Liver (tissue), 9 donors: Measurements from ENCODE around the gene EEFSEC. TPM values are rescaled to one million over a fixed set of nuclear protein-coding genes. Genes with fewer than 3 reads are reported as not detected.

Source experiments
- DNase-seq: peaks from one replicate; pipeline ENCODE4 v3.0.0-alpha.2; 2017; ENCODE audit warnings: low spot score
- H3K27ac ChIP-seq, 2 donors: one replicate each; pipeline ENCODE4 v1.7.0; 2013; ENCODE audit warnings: inconsistent platforms in 2 of 2, low read length in 2 of 2, control low read depth in 1 of 2, low read depth in 1 of 2, mild to moderate bottlenecking in 1 of 2
- H3K27me3 ChIP-seq, 4 donors: one replicate each; pipeline versions ENCODE4 v1.6.1 to v1.7.0; 2013; ENCODE audit warnings: low read length in 3 of 4, inconsistent platforms in 1 of 4, mild to moderate bottlenecking in 1 of 4, moderate library complexity in 1 of 4; ENCODE audit not compliant: control insufficient read depth in 4 of 4, insufficient read depth in 4 of 4
- H3K36me3 ChIP-seq, 4 donors: one replicate each; pipeline versions ENCODE4 v1.6.1 to v1.7.0; 2013; ENCODE audit warnings: low read length in 3 of 4, mild to moderate bottlenecking in 3 of 4, low read depth in 1 of 4, moderate library complexity in 1 of 4; ENCODE audit not compliant: control insufficient read depth in 4 of 4, insufficient read depth in 3 of 4
- H3K4me1 ChIP-seq, 4 donors: one replicate each; pipeline versions ENCODE4 v1.6.1 to v1.7.0; 2013; ENCODE audit warnings: low read length in 3 of 4, mild to moderate bottlenecking in 3 of 4, moderate library complexity in 1 of 4; ENCODE audit not compliant: control insufficient read depth in 4 of 4, insufficient read depth in 4 of 4
- H3K4me3 ChIP-seq, 3 donors: one replicate each; pipeline versions ENCODE4 v1.6.1 to v1.7.0; 2013; ENCODE audit warnings: low read length in 3 of 3, control low read depth in 1 of 3, low read depth in 1 of 3, mild to moderate bottlenecking in 1 of 3
- H3K9ac ChIP-seq, 2 donors: one replicate each; pipeline ENCODE4 v1.7.0; 2013; ENCODE audit warnings: low read length in 2 of 2, mild to moderate bottlenecking in 2 of 2, moderate library complexity in 2 of 2, control low read depth in 1 of 2, low read depth in 1 of 2
- H3K9me3 ChIP-seq, 4 donors: one replicate each; pipeline versions ENCODE4 v1.6.1 to v1.7.0; 2013; ENCODE audit warnings: low read length in 3 of 4; ENCODE audit not compliant: control insufficient read depth in 4 of 4
- EGR1 ChIP-seq, 2 donors: IDR thresholded peaks; 2 replicates each; pipeline ENCODE4 v1.6.1; 2016 to 2018; ENCODE audit warnings: antibody characterized with exemption in 2 of 2, low read depth in 2 of 2
- FOXA1 ChIP-seq: IDR thresholded peaks from 2 replicates; pipeline ENCODE4 v1.6.1; 2016; ENCODE audit warnings: antibody characterized with exemption
- FOXA2 ChIP-seq: IDR thresholded peaks from 2 replicates; pipeline ENCODE4 v1.6.1; 2016; ENCODE audit warnings: antibody characterized with exemption
- GABPA ChIP-seq, 2 donors: IDR thresholded peaks in 1 of 2; conservative IDR thresholded peaks in 1 of 2; 2 replicates each; pipeline ENCODE4 v1.6.1; 2016; ENCODE audit warnings: antibody characterized with exemption in 2 of 2, mild to moderate bottlenecking in 1 of 2, moderate library complexity in 1 of 2
- HNF4G ChIP-seq: IDR thresholded peaks from 2 replicates; pipeline ENCODE4 v1.6.1; 2016; ENCODE audit warnings: antibody characterized with exemption
- JUND ChIP-seq, 2 donors: IDR thresholded peaks; 2 replicates each; pipeline ENCODE4 v1.6.1; 2016; ENCODE audit warnings: antibody characterized with exemption in 2 of 2
- MAX ChIP-seq: IDR thresholded peaks from 2 replicates; pipeline ENCODE4 v1.6.1; 2016; ENCODE audit warnings: antibody characterized with exemption
- RAD21 ChIP-seq, 2 donors: IDR thresholded peaks; 2 replicates each; pipeline ENCODE4 v1.6.1; 2016; ENCODE audit warnings: antibody characterized with exemption in 2 of 2, mild to moderate bottlenecking in 2 of 2
- REST ChIP-seq: IDR thresholded peaks from 2 replicates; pipeline ENCODE4 v1.6.1; 2016; ENCODE audit warnings: antibody characterized with exemption, mild to moderate bottlenecking
- RXRA ChIP-seq, 2 donors: IDR thresholded peaks; 2 replicates each; pipeline ENCODE4 v1.6.1; 2017 to 2018; ENCODE audit warnings: antibody characterized with exemption in 2 of 2, mild to moderate bottlenecking in 1 of 2
- SP1 ChIP-seq: IDR thresholded peaks from 2 replicates; pipeline ENCODE4 v1.6.1; 2018; ENCODE audit warnings: antibody characterized with exemption, mild to moderate bottlenecking
- TAF1 ChIP-seq: conservative IDR thresholded peaks from 2 replicates; pipeline ENCODE4 v1.6.1; 2016; ENCODE audit warnings: antibody characterized with exemption, mild to moderate bottlenecking
- YY1 ChIP-seq: IDR thresholded peaks from 2 replicates; pipeline ENCODE4 v1.6.1; 2016; ENCODE audit warnings: antibody characterized with exemption, mild to moderate bottlenecking
- ZBTB33 ChIP-seq: IDR thresholded peaks from 2 replicates; pipeline ENCODE4 v1.6.1; 2016; ENCODE audit warnings: antibody characterized with exemption
- WGBS: extraction: QIAGEN DNeasy Blood & Tissue Kit; methylation state at CpG from one replicate; pipeline ENCODE4 v1.1.7; 2013; 5-methylcytosine and 5-hydroxymethylcytosine counted together
- polyA plus RNA-seq, 2 donors: library from polyadenylated mRNA; stranded (reverse) in 1 of 2; unstranded in 1 of 2; fragments of 200-250 nt in 1 of 2; fragments of >200 nt in 1 of 2; fragmentation: Nextera tagmentation in 1 of 2; extraction: Ambion mirVana in 1 of 2; gene quantifications; one replicate each; pipeline versions ENCODE4 v1.2.1 to v1.2.3, GENCODE V29; 2013 to 2015
- total RNA-seq, 2 donors: library from RNA; depleted of rRNA; stranded (reverse); fragments of >200 nt; gene quantifications; one replicate each; pipeline ENCODE4 v1.2.3, GENCODE V29; 2014
- donor health status: healthy.
- donor health status: healthy.
- donor health status: healthy.
- donor health status: healthy.
- donor health status: healthy.

The EEFSEC gene
- total and polyA plus RNA-seq, 4 donors, result 8.4 to 13.1 (median 10.7) TPM

GRCh38 chr3:128231606-128232005, 78.3 kb downstream of the EEFSEC start:
- Histone ChIP-seq H3K4me1 (peaks cover 0 to 2% (median 0%) of the 10 kb centered on the region in 4 donors), H3K9ac (no peak overlapping the region), H3K36me3 (no peaks in the 10 kb centered on the region), H3K27me3 (no peaks in the 10 kb centered on the region), H3K27ac (no peak overlapping the region), H3K9me3 (no peaks in the 10 kb centered on the region), H3K4me3 (no peak overlapping the region)
- no peak for DNase-seq
- no peak for TF ChIP-seq FOXA1
- no peak for TF ChIP-seq MAX
- no peak for TF ChIP-seq EGR1 (IDR thresholded peaks at IDR 0.05; ENCODE audit: low read depth in 2 of 2)
- TF ChIP-seq REST, result no peak
- no peak for TF ChIP-seq GABPA (IDR thresholded peaks at IDR 0.05 in 1 of 2, conservative IDR thresholded peaks at IDR 0.05 in 1 of 2)
- no peak for TF ChIP-seq HNF4G
- no peak for TF ChIP-seq RAD21 (IDR thresholded peaks at IDR 0.05)
- no peak for TF ChIP-seq SP1
- TF ChIP-seq YY1, result no peak
- no peak for TF ChIP-seq RXRA (IDR thresholded peaks at IDR 0.05)
- no peak for TF ChIP-seq ZBTB33
- no peak for TF ChIP-seq TAF1
- TF ChIP-seq JUND (IDR thresholded peaks at IDR 0.05), result no peak
- no peak for TF ChIP-seq FOXA2
- WGBS, result 91% methylated on average over 6 of the region's 6 CpGs

DNA sequence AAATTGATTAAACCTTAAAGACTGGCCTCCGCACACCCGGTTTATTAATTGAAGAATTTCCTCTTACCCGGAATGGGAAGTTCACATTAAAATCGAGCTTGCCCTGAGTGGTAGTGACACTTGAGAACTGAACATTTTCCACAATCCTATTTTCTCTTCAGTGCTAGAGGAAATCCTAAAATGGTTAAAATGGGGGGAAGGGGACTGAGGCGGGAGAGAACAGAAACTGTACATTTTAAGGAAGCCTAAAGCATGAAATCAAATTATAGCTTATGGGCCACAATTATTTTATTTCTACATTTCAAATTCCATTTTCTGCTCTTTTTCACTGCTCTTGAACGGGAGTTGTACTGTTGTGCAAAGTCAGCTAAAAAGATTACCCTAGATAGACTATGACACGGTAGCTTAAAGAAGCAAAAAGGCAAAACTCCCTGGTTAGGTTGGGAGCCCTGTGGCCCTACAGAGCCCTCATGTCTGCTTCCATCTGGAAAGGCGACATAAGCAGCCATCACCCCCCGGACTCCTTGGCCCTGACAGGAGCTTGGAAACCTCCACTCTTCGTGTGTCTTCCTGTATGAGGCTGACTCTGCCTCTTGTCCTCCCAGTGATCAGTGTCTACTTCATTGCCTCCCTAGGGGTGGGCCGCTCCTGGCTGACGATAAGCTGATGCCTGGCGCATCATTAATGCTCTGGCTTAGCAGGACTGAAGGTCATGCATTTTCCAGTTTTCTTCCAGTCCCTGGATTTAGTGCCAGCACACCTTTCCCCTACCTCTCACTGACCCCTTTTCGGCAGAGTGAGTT, 79.3 kb downstream of the EEFSEC start:
- Histone ChIP-seq H3K9ac (no peak overlapping the region), H3K4me1 (peaks cover 0 to 4% (median 0%) of the 10 kb centered on the region in 4 donors), H3K9me3 (no peaks in the 10 kb centered on the region), H3K27me3 (no peaks in the 10 kb centered on the region), H3K36me3 (no peaks in the 10 kb centered on the region), H3K27ac (no peak overlapping the region), H3K4me3 (no peak overlapping the region)
- WGBS, result 74% methylated on average over 14 of the region's 14 CpGs
- DNase-seq, result no peak
- TF ChIP-seq TAF1, result no peak
- no peak for TF ChIP-seq ZBTB33
- no peak for TF ChIP-seq YY1
- TF ChIP-seq SP1, result no peak
